HuH-7.5 (cell line): Measurements from ENCODE around the gene PHC2.

Source experiments
- DNase-seq: peaks from one replicate; pipeline ENCODE4 v3.0.0; 2011; ENCODE audit warnings: low spot score

PHC2 gene

DNA sequence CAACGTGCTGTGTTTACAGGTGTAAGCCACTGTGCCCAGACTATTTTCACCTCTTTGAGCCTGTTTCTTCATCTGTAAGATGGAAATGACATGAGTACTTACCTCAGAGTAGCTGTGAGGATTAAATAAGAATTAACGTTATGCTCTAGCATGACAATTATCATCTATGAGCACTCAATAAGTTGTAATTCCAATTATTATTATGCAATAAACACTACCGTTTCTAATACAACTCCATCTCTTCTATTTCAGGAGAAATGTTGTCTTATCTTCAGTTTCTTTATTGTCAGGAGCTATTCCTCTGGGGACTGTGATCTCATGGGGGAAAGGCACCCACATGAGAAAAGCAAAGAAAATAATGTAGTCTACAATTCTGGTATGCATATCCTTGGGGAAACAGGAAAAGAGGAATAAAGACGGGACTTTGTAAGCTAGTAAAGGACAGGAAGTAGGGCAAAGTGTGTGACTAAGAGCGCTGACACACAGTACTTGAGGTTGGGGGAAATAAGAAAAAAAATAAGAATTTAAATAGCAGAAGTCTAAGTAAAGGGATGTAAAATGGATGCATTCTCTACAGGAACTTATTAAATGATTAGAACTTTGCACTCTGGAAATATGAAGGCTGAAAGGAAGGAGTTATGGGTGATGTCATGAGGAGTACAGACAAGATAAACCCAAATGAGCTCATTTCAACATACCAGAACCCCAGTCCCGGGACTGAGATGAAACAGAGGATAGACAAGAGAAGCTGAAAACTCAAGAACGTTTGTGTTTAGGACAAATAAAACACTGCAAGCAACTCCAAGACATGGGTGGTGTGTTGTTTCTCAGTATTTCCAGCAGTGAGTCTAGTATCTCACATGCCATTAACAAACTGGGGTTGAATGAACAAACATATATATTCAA, 9.8 kb downstream of the PHC2 start:
- DNase-seq, result no peak

GRCh38 chr1:33418811-33419210, 12.1 kb downstream of the PHC2 start:
- DNase-seq, result no peak

DNA sequence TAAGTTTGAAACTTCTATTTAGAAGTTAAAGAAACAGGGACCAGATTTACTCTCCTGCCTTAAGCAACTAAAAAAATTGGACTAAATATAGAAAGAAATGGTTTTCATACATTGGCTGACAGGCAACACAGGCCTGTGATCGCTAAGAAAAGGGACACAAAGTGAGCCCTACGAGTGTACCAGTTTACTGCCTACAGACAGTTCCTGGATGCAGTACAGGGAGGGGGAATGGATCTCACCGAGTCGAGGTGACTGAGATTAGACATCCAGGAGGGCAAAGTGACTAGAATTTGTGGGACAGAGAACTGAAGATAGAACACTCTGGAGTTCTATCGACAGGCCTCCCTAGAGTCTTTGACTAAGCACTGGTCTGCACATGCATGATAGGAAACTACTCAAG, 16.0 kb downstream of the PHC2 start:
- DNase-seq, result no peak

DNA sequence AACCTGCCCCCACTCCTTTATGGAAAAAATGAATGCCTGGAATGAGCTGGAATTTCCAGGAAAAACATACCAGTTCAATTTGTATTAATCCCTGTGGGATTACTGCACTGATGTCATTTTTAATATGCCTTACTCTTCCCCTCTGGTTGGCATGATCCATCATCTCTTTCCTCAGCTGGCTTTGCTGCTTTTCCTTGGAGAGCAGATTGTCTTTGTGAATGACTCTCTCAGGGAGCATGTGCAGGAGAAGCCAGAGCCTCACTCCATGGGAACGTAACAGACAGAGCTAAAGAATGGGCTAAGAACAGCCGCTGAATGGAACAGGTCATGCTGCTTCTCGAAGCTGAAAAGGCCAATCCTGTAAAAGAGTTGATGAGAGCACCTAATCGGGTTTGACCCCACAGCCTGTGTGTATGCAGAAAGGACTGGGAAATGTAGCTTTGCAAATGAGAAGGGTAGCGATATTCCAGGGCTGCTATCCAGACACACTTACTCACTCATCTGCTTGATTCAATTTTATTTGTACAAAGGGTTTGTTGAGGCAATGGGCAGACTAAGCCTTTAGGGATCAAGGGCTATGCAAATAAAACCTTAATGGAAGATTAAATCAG, 20.7 kb downstream of the PHC2 start:
- no peak for DNase-seq

DNA sequence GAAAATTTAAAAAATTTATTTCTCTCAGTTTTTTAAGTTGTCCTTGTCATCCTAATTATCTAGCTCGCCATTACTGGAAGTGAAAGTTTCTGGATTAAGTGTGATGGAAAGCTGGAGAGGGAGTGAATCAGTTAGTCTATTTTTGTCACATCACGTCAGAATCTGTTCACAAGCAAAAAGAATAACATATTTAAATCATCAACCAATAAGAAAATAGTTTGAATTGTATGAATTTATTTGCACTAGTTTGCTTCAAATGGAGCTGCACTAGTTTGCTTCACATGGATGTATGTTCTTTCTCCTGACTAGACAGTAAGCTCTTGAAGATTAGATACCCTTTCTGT, 22.8 kb downstream of the PHC2 start:
- no peak for DNase-seq

DNA sequence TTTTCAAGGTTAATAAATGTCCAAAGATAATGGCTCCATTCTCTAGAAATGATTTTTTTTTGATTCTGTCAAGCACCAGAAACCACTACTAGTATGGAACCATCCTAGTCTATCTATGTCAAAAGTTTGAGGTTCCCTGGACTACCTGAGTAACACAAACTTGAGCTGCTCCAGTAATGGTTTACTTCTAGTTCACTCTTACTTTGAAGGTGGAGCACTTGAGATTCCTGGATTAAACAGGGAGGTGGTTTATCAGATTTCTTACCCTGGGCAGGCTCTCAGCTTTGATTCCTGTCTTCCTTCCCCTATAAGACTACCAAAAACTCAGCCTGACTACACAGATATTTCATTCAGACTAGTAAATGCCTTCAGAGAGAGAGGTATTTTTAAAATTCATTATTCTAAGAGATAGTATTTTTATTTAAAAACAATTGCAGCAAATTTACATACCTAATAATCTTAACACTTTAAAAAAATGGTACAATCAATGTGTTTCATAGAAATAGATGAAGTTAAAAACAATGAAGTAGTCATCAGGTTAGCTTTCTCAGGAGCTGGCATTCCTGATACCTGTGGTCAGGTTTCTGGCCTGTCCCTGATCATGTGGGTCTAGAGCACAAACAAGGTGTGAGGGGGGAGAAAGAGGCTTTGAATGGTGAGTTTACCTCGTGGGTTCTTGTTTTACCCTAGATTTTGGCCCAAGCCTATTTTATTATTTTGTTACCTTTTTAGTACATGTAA, 23.4 kb downstream of the PHC2 start:
- no peak for DNase-seq

- no peak for DNase-seq
Observed at GRCh38 chr1:33402206-33402605, 28.7 kb downstream of the PHC2 start.

GRCh38 chr1:33401471-33401870, 29.4 kb downstream of the PHC2 start:
- no peak for DNase-seq

- no peak for DNase-seq
Observed at GRCh38 chr1:33400153-33400911, 30.6 kb downstream of the PHC2 start.

- DNase-seq, result no peak
Observed at GRCh38 chr1:33399375-33399774, 31.5 kb downstream of the PHC2 start.

GRCh38 chr1:33397994-33398393, 32.9 kb downstream of the PHC2 start:
- DNase-seq, result no peak

DNA sequence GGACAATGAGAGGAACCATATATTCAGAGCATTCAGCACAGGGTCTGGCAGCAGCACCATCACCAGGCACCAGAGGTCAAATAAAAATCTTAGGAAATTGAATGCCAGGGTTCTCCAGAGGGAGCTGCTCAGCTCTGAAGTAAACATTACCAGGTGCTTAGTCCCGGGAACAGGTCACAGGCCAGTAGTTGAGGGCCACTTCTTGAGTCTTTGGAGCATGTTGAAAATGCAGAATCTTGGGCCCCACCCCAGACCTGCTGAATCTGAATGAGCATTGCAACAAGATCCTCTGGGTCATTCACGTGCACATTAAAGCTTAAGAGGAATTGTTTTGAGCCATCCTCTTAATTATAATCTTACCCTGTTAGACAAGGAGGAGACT, 33.8 kb downstream of the PHC2 start:
- DNase-seq, result no peak

DNA sequence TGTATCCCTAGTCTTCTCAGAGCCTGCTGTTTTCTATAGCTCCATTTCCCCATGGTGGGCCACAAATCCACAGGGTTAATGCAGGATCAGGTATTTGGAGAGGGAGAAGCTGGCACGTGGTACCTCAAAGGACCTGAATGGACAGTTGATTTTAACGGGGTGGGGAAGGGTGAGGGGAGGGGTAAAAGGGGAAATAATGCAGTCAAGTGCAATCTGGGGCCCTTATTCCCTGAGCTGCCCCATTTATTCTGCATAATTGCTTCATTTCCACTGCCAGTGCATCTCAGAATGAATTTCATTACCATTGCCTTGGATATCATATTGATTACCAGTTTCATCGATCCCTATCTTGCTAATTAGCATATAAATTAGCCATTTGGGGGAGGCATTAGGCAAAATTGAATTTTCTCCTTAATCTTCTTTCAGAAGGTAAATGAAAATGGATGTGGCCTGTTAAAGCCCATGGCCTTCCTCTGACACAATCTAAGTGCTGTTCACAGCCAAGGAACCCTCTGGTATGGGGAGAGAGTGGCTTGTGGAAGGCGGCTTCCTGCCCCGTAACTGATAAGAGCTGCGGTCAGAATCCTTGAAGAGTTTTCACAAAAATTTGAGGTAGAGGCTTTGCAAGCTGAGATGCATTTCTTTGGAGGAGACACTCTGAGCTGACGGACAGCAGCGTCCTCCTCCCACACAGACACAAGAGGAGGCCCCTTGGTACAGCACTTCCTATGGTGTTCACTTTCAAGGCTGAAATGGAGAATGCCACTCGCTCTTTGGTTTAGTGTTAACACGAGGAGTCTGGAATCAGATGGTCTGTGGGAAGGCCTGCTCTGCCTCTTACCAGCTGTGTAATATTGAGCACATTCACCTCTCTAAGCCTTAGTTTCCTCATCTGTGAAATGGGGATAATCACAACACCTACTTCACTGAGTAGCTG, 34.4 kb downstream of the PHC2 start:
- no peak for DNase-seq

GRCh38 chr1:33394770-33395169, 36.1 kb downstream of the PHC2 start:
- DNase-seq, result no peak

DNA sequence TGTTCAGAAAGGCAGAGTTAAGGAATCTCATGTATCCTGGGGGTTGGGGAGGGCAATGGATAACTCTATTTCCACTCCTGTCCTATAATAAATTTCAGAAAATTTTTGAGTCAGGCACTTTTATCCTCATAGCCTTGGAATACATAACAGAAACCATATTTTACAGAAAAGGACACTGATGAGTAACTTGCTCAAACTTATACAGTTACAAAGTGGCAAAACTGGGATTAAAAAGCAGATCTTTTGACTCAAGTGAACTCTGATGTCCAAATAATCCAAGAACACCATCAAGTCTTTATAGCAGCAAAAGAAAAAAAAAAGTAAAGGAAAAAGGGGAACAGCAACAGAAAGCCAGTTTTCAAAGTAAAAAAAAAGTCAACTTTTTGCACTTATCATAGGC, 36.9 kb downstream of the PHC2 start:
- no peak for DNase-seq

- no peak for DNase-seq
Observed at GRCh38 chr1:33393524-33393923, 37.4 kb downstream of the PHC2 start.

- DNase-seq, result no peak
Observed at GRCh38 chr1:33392639-33393038, 38.3 kb downstream of the PHC2 start.

DNA sequence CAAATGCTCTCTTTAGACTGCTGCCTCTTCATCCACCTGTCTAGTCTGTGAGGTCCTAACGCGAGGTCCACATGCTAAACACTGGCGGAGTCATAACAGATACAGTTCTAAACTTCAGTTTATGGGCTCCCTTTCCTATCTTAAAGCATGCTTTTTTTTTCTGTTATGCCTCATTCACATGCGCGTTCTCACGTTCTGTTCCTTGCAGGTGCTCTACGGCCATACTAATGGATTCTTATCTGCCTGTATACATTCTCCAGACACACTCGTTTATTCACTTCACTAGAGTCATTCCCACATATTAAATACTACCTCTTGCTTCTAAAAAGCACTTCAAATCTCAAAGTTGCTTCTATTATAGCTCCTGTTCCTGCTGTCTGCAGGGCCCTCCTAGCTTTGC, 38.7 kb downstream of the PHC2 start:
- no peak for DNase-seq

DNA sequence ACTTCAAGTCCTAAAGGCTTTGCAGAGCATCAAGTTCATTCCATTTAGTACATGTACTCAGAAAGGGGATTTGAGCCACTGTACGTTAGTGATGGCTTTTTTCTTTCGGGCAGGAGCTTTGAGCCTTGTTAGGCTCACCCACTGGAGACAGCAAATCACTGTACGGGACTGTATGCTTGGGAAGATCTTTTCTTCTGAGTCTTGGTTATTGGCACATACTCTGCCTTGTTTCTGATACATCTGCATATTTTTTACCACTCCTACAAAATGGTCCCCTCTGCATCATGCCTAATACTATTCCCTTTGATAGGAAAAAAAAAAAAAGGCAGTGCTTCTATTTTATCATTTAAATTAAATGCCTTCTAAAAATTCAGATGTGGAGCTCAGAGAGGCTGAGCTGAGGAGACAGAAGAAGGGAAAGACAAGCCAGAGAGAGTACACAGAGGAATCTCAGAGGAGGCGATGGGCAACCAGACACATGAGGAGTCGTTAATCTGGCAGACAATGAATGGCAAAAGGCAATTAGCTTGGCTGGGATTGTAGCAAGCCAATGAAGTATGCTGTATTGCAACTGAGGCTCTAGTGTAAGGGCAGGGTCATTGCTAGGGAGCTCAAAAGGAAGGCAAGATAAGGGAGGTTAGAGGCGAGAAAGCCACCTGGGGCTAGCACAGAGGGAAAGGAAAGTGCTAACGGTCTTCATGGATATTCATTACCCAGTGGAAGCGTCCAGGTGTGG, 39.4 kb downstream of the PHC2 start:
- DNase-seq, result no peak

DNA sequence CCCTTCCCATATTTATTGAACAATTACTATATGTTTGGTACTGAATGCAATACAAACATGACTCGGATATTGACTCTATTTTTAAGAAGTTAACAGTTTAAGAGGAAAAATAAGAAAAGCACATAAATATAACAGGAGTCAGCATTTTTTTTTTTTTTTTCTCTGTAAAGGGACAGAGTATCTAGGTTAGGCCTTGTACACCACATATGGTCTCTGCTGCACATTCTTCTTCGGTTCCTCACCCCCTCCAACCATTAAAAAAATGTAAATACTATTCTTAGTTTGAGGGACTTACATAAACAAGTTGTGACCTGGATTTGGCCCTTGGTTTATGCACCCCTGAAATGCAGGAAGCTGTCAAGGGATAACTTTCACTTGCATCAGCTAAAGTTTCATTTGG, 40.4 kb downstream of the PHC2 start:
- no peak for DNase-seq
